HG03095 (cell line): ENCODE measurements around the gene SLC35D1.
"Not testable (repeated sequence)": the region's sequence is repeated elsewhere in the genome, so short reads cannot be mapped to it uniquely, and the experiment has no call there.

Source experiments
- ATAC-seq: cut with Tn5 transposase; IDR thresholded peaks from one replicate; pipeline ENCODE4 v1.9.1; 2021; ENCODE audit warnings: moderate library complexity; ENCODE audit not compliant: unreplicated experiment

The SLC35D1 gene

GRCh38 chr1:66993076-66993475, 60.9 kb downstream of the SLC35D1 start:
- no peak for ATAC-seq

- no peak for ATAC-seq
These were observed 68.1 kb downstream of the SLC35D1 start for GRCh38 chr1:66985835-66986234.

GRCh38 chr1:66984491-66984890, 69.5 kb downstream of the SLC35D1 start:
- peak; percentile 78 for ATAC-seq

GRCh38 chr1:66982561-66983260, 71.2 kb downstream of the SLC35D1 start:
- peak; percentile 42 for ATAC-seq

- no peak for ATAC-seq
These were observed 72.3 kb downstream of the SLC35D1 start for GRCh38 chr1:66981679-66982078.

- no peak for ATAC-seq
These were observed 73.1 kb downstream of the SLC35D1 start for GRCh38 chr1:66980745-66981367.

GRCh38 chr1:66979621-66980020, 74.3 kb downstream of the SLC35D1 start:
- not testable (repeated sequence) for ATAC-seq

- ATAC-seq = no peak
These were observed 75.7 kb downstream of the SLC35D1 start for GRCh38 chr1:66978201-66978600.

GRCh38 chr1:66968574-66968973, 85.4 kb downstream of the SLC35D1 start:
- no peak for ATAC-seq

GRCh38 chr1:66966188-66966873, 87.6 kb downstream of the SLC35D1 start:
- ATAC-seq = not testable (repeated sequence)

GRCh38 chr1:66957938-66958337, 96.0 kb downstream of the SLC35D1 start:
- no peak for ATAC-seq

- ATAC-seq = peak; percentile 72
These were observed 99.7 kb downstream of the SLC35D1 start for GRCh38 chr1:66954208-66954607.

- ATAC-seq = no peak
These were observed 102.4 kb downstream of the SLC35D1 start for GRCh38 chr1:66951513-66951912.
